OCI-LY1 (cell line): ENCODE data around the gene ERCC5.

Experiments used
- EZH2 ChIP-seq: fragments of 200-600 bp; sonication (generic), shearing (Covaris generic); IDR thresholded peaks from 2 replicates; pipeline ENCODE4 v1.8.0; 2017; ENCODE audit warnings: borderline replicate concordance, mixed run types, mild to moderate bottlenecking, antibody characterized with exemption, low read length, moderate library complexity, mixed read lengths
- TF ChIP-seq, protein P1 (sequence below): fragments of 200-600 bp; sonication (generic), shearing (Covaris generic); IDR thresholded peaks from 2 replicates; pipeline ENCODE4 v1.5.1; 2017; ENCODE audit warnings: mild to moderate bottlenecking, antibody characterized with exemption, low read length, moderate library complexity, mixed read lengths

DNA sequence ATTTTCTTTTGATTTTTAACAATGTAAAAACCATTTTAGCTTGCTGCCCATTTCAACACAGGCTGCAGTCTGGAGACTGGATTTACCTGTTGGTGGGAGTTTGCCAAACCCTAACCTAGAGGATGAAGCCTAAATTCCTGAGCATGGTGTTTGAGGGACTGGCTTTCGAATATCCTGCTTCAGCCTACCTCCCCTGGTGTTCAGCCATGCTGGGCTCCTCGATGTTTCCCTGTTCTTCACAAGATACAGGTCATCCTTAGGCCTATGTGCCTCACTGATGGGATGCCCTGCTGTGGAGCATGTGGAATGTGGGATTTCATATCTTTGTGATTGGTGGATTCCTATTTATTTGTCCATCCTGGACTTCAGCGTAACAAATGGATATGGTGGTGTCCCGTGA, 20.4 kb upstream of the ERCC5 start:
- TF ChIP-seq, protein P1, sequence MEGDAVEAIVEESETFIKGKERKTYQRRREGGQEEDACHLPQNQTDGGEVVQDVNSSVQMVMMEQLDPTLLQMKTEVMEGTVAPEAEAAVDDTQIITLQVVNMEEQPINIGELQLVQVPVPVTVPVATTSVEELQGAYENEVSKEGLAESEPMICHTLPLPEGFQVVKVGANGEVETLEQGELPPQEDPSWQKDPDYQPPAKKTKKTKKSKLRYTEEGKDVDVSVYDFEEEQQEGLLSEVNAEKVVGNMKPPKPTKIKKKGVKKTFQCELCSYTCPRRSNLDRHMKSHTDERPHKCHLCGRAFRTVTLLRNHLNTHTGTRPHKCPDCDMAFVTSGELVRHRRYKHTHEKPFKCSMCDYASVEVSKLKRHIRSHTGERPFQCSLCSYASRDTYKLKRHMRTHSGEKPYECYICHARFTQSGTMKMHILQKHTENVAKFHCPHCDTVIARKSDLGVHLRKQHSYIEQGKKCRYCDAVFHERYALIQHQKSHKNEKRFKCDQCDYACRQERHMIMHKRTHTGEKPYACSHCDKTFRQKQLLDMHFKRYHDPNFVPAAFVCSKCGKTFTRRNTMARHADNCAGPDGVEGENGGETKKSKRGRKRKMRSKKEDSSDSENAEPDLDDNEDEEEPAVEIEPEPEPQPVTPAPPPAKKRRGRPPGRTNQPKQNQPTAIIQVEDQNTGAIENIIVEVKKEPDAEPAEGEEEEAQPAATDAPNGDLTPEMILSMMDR = no peak
- no peak for TF ChIP-seq EZH2
